Progenitor cell of endocrine pancreas (in vitro differentiated cells): ENCODE results near the gene ATXN7. TPM values are rescaled to one million over a fixed set of nuclear protein-coding genes. Genes with fewer than 3 reads are reported as not detected.

ENCODE experiments used
- DNase-seq: peaks from one replicate; pipeline ENCODE4 v3.0.0; 2021; ENCODE audit warnings: low spot score; ENCODE audit not compliant: unreplicated experiment
- H3K27ac Mint-ChIP-seq: 2 replicates; pipeline ENCODE4 v1.8.0; 2021; ENCODE audit warnings: mild to moderate bottlenecking, moderate library complexity, mixed read lengths
- H3K27me3 Mint-ChIP-seq: 2 replicates; pipeline ENCODE4 v1.8.0; 2021; ENCODE audit warnings: mixed read lengths
- H3K36me3 Mint-ChIP-seq: 2 replicates; pipeline ENCODE4 v1.8.0; 2022; ENCODE audit warnings: mixed read lengths; ENCODE audit not compliant: insufficient read depth
- H3K4me1 Mint-ChIP-seq: 2 replicates; pipeline ENCODE4 v1.8.0; 2021; ENCODE audit warnings: low read depth, mixed read lengths
- H3K4me3 Mint-ChIP-seq: 2 replicates; pipeline ENCODE4 v1.8.0; 2021; ENCODE audit warnings: low read depth, mild to moderate bottlenecking, moderate library complexity, mixed read lengths
- H3K9me3 Mint-ChIP-seq: 2 replicates; pipeline ENCODE4 v1.8.0; 2021; ENCODE audit warnings: low read depth, mixed read lengths
- total RNA-seq: library from RNA; stranded (reverse); gene quantifications from 2 replicates; pipeline ENCODE4 v1.2.1, GENCODE V29; 2021
- TF ChIP-seq, protein P1 (sequence below): fragments of 200-600 bp; sonication (generic); IDR thresholded peaks from one replicate; pipeline ENCODE4 v1.5.0; 2021; ENCODE audit warnings: antibody characterized with exemption, mild to moderate bottlenecking; ENCODE audit not compliant: unreplicated experiment

Gene ATXN7
- total RNA-seq, 1 donor from 2014 or later, result 36.7 TPM

GRCh38 chr3:63855333-63855940 is 8.2 kb upstream of the ATXN7 start:
- H3K36me3 Mint-ChIP-seq, result peaks cover 9% of the 10 kb centered on the region
- no peak for DNase-seq
- no peaks in the 10 kb centered on the region for H3K9me3 Mint-ChIP-seq
- H3K4me1 Mint-ChIP-seq, result peaks cover 11% of the 10 kb centered on the region
- TF ChIP-seq, protein P1, sequence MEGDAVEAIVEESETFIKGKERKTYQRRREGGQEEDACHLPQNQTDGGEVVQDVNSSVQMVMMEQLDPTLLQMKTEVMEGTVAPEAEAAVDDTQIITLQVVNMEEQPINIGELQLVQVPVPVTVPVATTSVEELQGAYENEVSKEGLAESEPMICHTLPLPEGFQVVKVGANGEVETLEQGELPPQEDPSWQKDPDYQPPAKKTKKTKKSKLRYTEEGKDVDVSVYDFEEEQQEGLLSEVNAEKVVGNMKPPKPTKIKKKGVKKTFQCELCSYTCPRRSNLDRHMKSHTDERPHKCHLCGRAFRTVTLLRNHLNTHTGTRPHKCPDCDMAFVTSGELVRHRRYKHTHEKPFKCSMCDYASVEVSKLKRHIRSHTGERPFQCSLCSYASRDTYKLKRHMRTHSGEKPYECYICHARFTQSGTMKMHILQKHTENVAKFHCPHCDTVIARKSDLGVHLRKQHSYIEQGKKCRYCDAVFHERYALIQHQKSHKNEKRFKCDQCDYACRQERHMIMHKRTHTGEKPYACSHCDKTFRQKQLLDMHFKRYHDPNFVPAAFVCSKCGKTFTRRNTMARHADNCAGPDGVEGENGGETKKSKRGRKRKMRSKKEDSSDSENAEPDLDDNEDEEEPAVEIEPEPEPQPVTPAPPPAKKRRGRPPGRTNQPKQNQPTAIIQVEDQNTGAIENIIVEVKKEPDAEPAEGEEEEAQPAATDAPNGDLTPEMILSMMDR, result no peak
- no peaks in the 10 kb centered on the region for H3K27me3 Mint-ChIP-seq
- no peak overlapping the region for H3K27ac Mint-ChIP-seq
- H3K4me3 Mint-ChIP-seq, result no peak overlapping the region

GRCh38 chr3:63857311-63857710 is 6.4 kb upstream of the ATXN7 start:
- Mint-ChIP-seq H3K27ac (no peak overlapping the region), H3K4me1 (peaks cover 18% of the 10 kb centered on the region), H3K4me3 (no peak overlapping the region), H3K9me3 (no peaks in the 10 kb centered on the region), H3K36me3 (peaks cover 4% of the 10 kb centered on the region), H3K27me3 (no peaks in the 10 kb centered on the region)
- TF ChIP-seq, protein P1, result no peak
- no peak for DNase-seq

- no peak for DNase-seq
- Mint-ChIP-seq H3K4me3 (no peak overlapping the region), H3K36me3 (peaks cover 3% of the 10 kb centered on the region), H3K27ac (no peak overlapping the region), H3K9me3 (no peaks in the 10 kb centered on the region), H3K27me3 (no peaks in the 10 kb centered on the region), H3K4me1 (peaks cover 32% of the 10 kb centered on the region)
- TF ChIP-seq, protein P1, result no peak
Observed at GRCh38 chr3:63860776-63861175, 2.9 kb upstream of the ATXN7 start.

DNA sequence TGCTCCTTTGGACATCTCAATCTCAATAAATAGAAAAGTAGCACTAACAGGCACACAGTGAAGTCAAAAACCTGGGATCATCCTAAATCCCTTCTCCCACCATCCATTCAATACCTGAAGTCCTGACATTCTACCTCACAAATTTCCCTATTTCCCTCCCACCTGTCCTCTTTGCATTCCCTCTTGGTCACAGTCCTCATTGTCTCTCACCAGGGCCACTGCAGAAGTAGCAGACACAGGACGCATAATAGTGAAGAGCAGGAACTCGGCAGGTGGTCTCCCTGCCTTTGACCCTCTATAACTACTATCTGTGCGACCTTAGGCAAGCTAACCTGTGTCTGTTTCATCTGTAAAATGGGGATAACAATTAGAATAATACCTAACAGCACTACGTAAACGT is 2.4 kb upstream of the ATXN7 start:
- no peaks in the 10 kb centered on the region for H3K27me3 Mint-ChIP-seq
- no peaks in the 10 kb centered on the region for H3K9me3 Mint-ChIP-seq
- H3K27ac Mint-ChIP-seq, result no peak overlapping the region
- TF ChIP-seq, protein P1, result no peak
- H3K36me3 Mint-ChIP-seq, result peaks cover 4% of the 10 kb centered on the region
- no peak overlapping the region for H3K4me3 Mint-ChIP-seq
- no peak for DNase-seq
- peaks cover 32% of the 10 kb centered on the region for H3K4me1 Mint-ChIP-seq

GRCh38 chr3:63862804-63863149 is 890 bp upstream of the ATXN7 start:
- Mint-ChIP-seq H3K27ac (peak overlapping the region; percentile 98), H3K27me3 (no peaks in the 10 kb centered on the region), H3K4me1 (peaks cover 32% of the 10 kb centered on the region)

More at GRCh38 chr3:63862804-63863149, 890 bp upstream of the ATXN7 start:
- peak overlapping the region; percentile 94 for H3K4me3 Mint-ChIP-seq
- H3K36me3 Mint-ChIP-seq, result peaks cover 8% of the 10 kb centered on the region
- no peak for DNase-seq
- no peaks in the 10 kb centered on the region for H3K9me3 Mint-ChIP-seq
- TF ChIP-seq, protein P1, result no peak
